Astrocyte (in vitro differentiated cells and primary cell): Measurements from ENCODE around the gene NPM3. TPM values are rescaled to one million over a fixed set of nuclear protein-coding genes. Genes with fewer than 3 reads are reported as not detected.

Source experiments
- DNase-seq: peaks from one replicate; pipeline ENCODE4 v3.0.0-alpha.2; 2010; ENCODE audit warnings: low read depth
- FAIRE-seq: peaks from 2 replicates; lab custom pipeline; 2011; peaks lifted over from hg19 to GRCh38; lab: Jason Lieb, UNC
- H2AFZ ChIP-seq: 2 replicates; pipeline ENCODE4 v1.6.0; 2012; ENCODE audit warnings: low read depth, low read length, inconsistent platforms
- H3K27ac ChIP-seq: 2 replicates; pipeline ENCODE4 v1.5.1; 2011; ENCODE audit warnings: low read depth, low read length, inconsistent platforms
- H3K27me3 ChIP-seq: 2 replicates; pipeline ENCODE4 v1.6.0; 2011; ENCODE audit warnings: low read length, inconsistent platforms; ENCODE audit not compliant: insufficient read depth
- H3K36me3 ChIP-seq: 2 replicates; pipeline ENCODE4 v1.5.1; 2011; ENCODE audit warnings: low read length, inconsistent platforms; ENCODE audit not compliant: insufficient read depth
- H3K4me1 ChIP-seq: 2 replicates; pipeline ENCODE4 v1.5.1; 2011; ENCODE audit warnings: low read length, inconsistent platforms; ENCODE audit not compliant: insufficient read depth
- H3K4me2 ChIP-seq: 2 replicates; pipeline ENCODE4 v1.6.0; 2012; ENCODE audit warnings: low read length, inconsistent platforms
- H3K4me3 ChIP-seq: 2 replicates; pipeline ENCODE4 v1.5.1; 2011; ENCODE audit warnings: low read depth, mild to moderate bottlenecking, low read length, inconsistent platforms; ENCODE audit not compliant: insufficient read depth
- H3K79me2 ChIP-seq: 2 replicates; pipeline ENCODE4 v1.6.0; 2012; ENCODE audit warnings: mild to moderate bottlenecking, low read length, inconsistent platforms; ENCODE audit not compliant: insufficient read depth
- H3K9ac ChIP-seq: 2 replicates; pipeline ENCODE4 v1.6.0; 2012; ENCODE audit warnings: mild to moderate bottlenecking, low read length, inconsistent platforms
- H3K9me3 ChIP-seq: 2 replicates; pipeline ENCODE4 v1.5.1; 2012; ENCODE audit warnings: low read depth, mild to moderate bottlenecking, low read length, inconsistent platforms; ENCODE audit not compliant: insufficient read depth
- H4K20me1 ChIP-seq: 2 replicates; pipeline ENCODE4 v1.6.0; 2012; ENCODE audit warnings: low read length, inconsistent platforms; ENCODE audit not compliant: insufficient read depth
- H3K27ac Mint-ChIP-seq: one replicate; pipeline ENCODE4 v1.8.0; 2021; ENCODE audit warnings: mild to moderate bottlenecking, mixed read lengths; ENCODE audit not compliant: unreplicated experiment
- H3K27me3 Mint-ChIP-seq: one replicate; pipeline ENCODE4 v1.8.0; 2021; ENCODE audit warnings: low read depth, mixed read lengths; ENCODE audit not compliant: unreplicated experiment
- H3K36me3 Mint-ChIP-seq: one replicate; pipeline ENCODE4 v1.8.0; 2021; ENCODE audit warnings: low read depth, mixed read lengths; ENCODE audit not compliant: unreplicated experiment
- H3K4me1 Mint-ChIP-seq: one replicate; pipeline ENCODE4 v1.8.0; 2021; ENCODE audit warnings: low read depth, mixed read lengths; ENCODE audit not compliant: unreplicated experiment
- H3K4me3 Mint-ChIP-seq: one replicate; pipeline ENCODE4 v1.8.0; 2021; ENCODE audit warnings: mild to moderate bottlenecking, moderate library complexity, mixed read lengths; ENCODE audit not compliant: unreplicated experiment
- H3K9me3 Mint-ChIP-seq: one replicate; pipeline ENCODE4 v1.8.0; 2021; ENCODE audit warnings: mild to moderate bottlenecking, mixed read lengths; ENCODE audit not compliant: unreplicated experiment
- CTCF ChIP-seq: IDR thresholded peaks from 2 replicates; pipeline ENCODE4 v1.5.1; 2011; ENCODE audit warnings: low read depth, mild to moderate bottlenecking, inconsistent platforms, low read length, moderate library complexity; ENCODE audit not compliant: insufficient read depth
- EZH2 ChIP-seq: IDR thresholded peaks from 2 replicates; pipeline ENCODE4 v1.6.1; 2012; ENCODE audit warnings: mild to moderate bottlenecking, low read length, inconsistent platforms; ENCODE audit not compliant: insufficient read depth
- total RNA-seq: library from RNA; stranded (reverse); gene quantifications from 2 replicates; pipeline ENCODE4 v1.2.1, GENCODE V29; 2021

The NPM3 gene
- total RNA-seq, 1 donor from 2014 or later, result 40.7 TPM

GRCh38 chr10:101761226-101761625 lies 22.0 kb downstream of the NPM3 start:
- H3K27ac ChIP-seq, result no peak overlapping the region
- Mint-ChIP-seq H3K4me1 (no peaks in the 10 kb centered on the region), H3K36me3 (peaks cover 6% of the 10 kb centered on the region), H3K27ac (no peak overlapping the region), H3K27me3 (peaks cover 69% of the 10 kb centered on the region), H3K9me3 (no peaks in the 10 kb centered on the region), H3K4me3 (no peak overlapping the region)
- H3K36me3 ChIP-seq, result no peaks in the 10 kb centered on the region
- H3K9ac ChIP-seq, result no peak overlapping the region
- no peaks in the 10 kb centered on the region for H3K79me2 ChIP-seq
- no peak overlapping the region for H3K4me2 ChIP-seq
- H4K20me1 ChIP-seq, result no peaks in the 10 kb centered on the region
- FAIRE-seq (no peak), DNase-seq (no peak)
- H3K4me3 ChIP-seq, result no peak overlapping the region
- H2AFZ ChIP-seq, result no peak overlapping the region
- no peaks in the 10 kb centered on the region for H3K4me1 ChIP-seq
- no peak for TF ChIP-seq CTCF
- no peak for TF ChIP-seq EZH2
- no peaks in the 10 kb centered on the region for H3K9me3 ChIP-seq
- peaks cover 24% of the 10 kb centered on the region for H3K27me3 ChIP-seq

- Mint-ChIP-seq H3K9me3 (no peaks in the 10 kb centered on the region), H3K27ac (no peak overlapping the region), H3K36me3 (peaks cover 6% of the 10 kb centered on the region), H3K4me1 (no peaks in the 10 kb centered on the region), H3K27me3 (peaks cover 67% of the 10 kb centered on the region), H3K4me3 (no peak overlapping the region)
- Histone ChIP-seq H3K9ac (no peak overlapping the region), H3K9me3 (no peaks in the 10 kb centered on the region), H3K79me2 (no peaks in the 10 kb centered on the region), H2AFZ (no peak overlapping the region), H3K4me1 (no peaks in the 10 kb centered on the region), H3K27ac (no peak overlapping the region), H3K36me3 (no peaks in the 10 kb centered on the region), H3K4me3 (no peak overlapping the region), H4K20me1 (no peaks in the 10 kb centered on the region), H3K27me3 (peaks cover 24% of the 10 kb centered on the region), H3K4me2 (no peak overlapping the region)
- DNase-seq (no peak), FAIRE-seq (no peak)
- TF ChIP-seq CTCF, result no peak
- no peak for TF ChIP-seq EZH2
Measured at GRCh38 chr10:101760510-101760909, 22.7 kb downstream of the NPM3 start.

- H2AFZ ChIP-seq, result no peak overlapping the region
- no peaks in the 10 kb centered on the region for H3K79me2 ChIP-seq
- FAIRE-seq (no peak), DNase-seq (no peak)
- H3K36me3 ChIP-seq, result no peaks in the 10 kb centered on the region
- no peak overlapping the region for H3K27ac Mint-ChIP-seq
- H3K4me1 ChIP-seq, result no peaks in the 10 kb centered on the region
- no peaks in the 10 kb centered on the region for H3K9me3 Mint-ChIP-seq
- H3K4me1 Mint-ChIP-seq, result no peaks in the 10 kb centered on the region
- no peaks in the 10 kb centered on the region for H3K9me3 ChIP-seq
- H3K4me3 Mint-ChIP-seq, result no peak overlapping the region
- H3K4me2 ChIP-seq, result no peak overlapping the region
- peaks cover 6% of the 10 kb centered on the region for H3K36me3 Mint-ChIP-seq
- peaks cover 22% of the 10 kb centered on the region for H3K27me3 ChIP-seq
- no peak overlapping the region for H3K27ac ChIP-seq
- H3K4me3 ChIP-seq, result no peak overlapping the region
- no peaks in the 10 kb centered on the region for H4K20me1 ChIP-seq
- H3K27me3 Mint-ChIP-seq, result peaks cover 63% of the 10 kb centered on the region
- TF ChIP-seq EZH2 (no peak), CTCF (no peak)
- H3K9ac ChIP-seq, result no peak overlapping the region
Measured at GRCh38 chr10:101759309-101760247, 23.7 kb downstream of the NPM3 start.
